GM12865 (cell line): Measurements from ENCODE around the gene ZFYVE28.

ENCODE experiments used
- DNase-seq: peaks from one replicate; pipeline ENCODE4 v3.0.0; 2010; ENCODE audit warnings: low read depth
- H3K4me3 ChIP-seq: 2 replicates; pipeline ENCODE4 v1.5.1; 2011; ENCODE audit warnings: mild to moderate bottlenecking, low read depth, low read length, control low read depth
- TF ChIP-seq, protein P1 (sequence below): IDR thresholded peaks from 2 replicates; pipeline ENCODE4 v1.5.1; 2011; ENCODE audit warnings: low read length, control low read depth, low read depth, inconsistent platforms; ENCODE audit not compliant: insufficient read depth; ENCODE audit errors: missing control alignments

Gene ZFYVE28

DNA sequence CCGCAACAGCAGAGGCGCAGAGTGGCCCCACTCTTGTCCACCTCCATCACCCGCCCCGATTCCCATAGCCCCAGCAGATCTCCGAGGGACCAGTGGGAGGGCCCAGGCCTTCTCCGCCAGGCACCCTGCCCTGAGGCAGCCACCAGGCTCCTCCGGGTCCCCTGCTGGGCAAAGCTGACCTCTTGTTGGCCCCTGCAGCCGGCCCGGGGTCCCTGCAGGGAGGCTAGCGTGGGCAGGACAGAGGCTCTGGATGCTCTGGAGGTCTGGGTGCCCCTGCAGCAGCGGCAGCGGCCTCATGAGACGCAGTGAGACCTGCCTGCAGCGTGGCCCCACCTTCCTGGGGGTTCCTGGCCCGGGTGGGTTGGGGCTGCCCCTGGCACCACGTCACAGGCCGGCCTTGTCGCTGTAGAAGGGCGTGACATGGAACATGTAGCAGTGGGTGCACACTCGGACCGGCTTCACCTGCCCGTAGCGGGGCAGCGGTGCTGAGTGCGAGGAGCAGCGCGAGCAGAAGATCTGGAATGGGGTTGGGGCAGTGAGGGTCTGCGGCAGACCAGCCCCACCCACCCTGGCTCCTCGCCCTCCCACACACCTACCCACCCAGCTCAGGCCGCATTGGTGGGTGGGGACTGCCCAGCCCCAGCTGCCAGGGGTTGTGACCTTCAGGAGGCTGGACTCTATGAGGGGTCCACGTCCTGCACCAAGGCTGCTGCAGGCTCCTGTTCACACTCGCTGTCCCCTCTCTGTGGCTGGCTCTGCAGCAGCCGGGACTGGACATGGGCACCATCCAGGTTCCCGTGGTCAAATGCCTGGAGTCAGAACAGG, 147.9 kb downstream of the ZFYVE28 start:
- no peak overlapping the region for H3K4me3 ChIP-seq
- TF ChIP-seq, protein P1, sequence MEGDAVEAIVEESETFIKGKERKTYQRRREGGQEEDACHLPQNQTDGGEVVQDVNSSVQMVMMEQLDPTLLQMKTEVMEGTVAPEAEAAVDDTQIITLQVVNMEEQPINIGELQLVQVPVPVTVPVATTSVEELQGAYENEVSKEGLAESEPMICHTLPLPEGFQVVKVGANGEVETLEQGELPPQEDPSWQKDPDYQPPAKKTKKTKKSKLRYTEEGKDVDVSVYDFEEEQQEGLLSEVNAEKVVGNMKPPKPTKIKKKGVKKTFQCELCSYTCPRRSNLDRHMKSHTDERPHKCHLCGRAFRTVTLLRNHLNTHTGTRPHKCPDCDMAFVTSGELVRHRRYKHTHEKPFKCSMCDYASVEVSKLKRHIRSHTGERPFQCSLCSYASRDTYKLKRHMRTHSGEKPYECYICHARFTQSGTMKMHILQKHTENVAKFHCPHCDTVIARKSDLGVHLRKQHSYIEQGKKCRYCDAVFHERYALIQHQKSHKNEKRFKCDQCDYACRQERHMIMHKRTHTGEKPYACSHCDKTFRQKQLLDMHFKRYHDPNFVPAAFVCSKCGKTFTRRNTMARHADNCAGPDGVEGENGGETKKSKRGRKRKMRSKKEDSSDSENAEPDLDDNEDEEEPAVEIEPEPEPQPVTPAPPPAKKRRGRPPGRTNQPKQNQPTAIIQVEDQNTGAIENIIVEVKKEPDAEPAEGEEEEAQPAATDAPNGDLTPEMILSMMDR, result no peak
- no peak for DNase-seq

DNA sequence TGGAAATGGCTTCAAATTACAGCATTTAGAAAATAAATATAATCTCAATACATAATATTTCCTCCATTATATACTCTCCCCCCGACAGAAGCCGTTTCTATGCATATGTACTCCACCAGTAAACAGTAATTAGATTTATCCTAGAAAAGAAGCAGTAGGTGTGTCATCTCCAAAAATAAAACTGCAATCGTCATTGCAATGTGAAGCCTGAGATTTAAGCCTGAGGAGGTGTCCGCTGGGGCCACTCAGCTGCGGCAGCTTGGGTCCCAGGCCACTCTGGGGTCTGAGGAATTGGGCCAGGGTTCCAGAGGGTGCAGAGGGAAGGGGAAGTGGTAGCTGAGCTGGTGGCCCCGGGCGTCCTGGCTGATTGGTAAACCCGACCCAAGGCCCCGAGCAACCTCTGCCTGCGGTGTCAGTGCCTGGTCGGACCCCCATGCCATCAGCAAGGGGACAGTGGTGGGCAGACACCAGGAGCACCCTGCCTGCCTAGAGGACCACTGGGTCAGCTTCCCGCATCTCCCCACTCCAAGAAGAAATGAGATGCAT, 148.8 kb downstream of the ZFYVE28 start:
- H3K4me3 ChIP-seq, result no peak overlapping the region
- TF ChIP-seq, protein P1, result no peak
- no peak for DNase-seq

DNA sequence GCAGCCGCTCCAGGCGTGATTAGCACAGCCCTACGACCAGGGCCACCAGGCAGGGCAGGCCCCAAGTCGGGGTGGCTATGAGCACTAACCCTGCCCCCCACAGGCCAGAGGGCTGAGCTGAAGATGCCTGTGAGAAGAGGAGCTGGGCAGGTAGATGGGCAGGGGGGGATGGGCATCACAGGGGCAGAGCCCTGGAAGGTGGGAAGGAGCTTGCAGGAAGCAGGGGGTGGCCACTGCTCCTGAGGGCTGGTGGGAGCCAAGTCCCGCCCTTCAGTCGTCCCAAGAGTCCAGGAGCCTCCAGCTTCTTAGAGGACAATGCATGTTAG, 149.3 kb downstream of the ZFYVE28 start:
- DNase-seq, result no peak
- H3K4me3 ChIP-seq, result no peak overlapping the region
- TF ChIP-seq, protein P1, result no peak

DNA sequence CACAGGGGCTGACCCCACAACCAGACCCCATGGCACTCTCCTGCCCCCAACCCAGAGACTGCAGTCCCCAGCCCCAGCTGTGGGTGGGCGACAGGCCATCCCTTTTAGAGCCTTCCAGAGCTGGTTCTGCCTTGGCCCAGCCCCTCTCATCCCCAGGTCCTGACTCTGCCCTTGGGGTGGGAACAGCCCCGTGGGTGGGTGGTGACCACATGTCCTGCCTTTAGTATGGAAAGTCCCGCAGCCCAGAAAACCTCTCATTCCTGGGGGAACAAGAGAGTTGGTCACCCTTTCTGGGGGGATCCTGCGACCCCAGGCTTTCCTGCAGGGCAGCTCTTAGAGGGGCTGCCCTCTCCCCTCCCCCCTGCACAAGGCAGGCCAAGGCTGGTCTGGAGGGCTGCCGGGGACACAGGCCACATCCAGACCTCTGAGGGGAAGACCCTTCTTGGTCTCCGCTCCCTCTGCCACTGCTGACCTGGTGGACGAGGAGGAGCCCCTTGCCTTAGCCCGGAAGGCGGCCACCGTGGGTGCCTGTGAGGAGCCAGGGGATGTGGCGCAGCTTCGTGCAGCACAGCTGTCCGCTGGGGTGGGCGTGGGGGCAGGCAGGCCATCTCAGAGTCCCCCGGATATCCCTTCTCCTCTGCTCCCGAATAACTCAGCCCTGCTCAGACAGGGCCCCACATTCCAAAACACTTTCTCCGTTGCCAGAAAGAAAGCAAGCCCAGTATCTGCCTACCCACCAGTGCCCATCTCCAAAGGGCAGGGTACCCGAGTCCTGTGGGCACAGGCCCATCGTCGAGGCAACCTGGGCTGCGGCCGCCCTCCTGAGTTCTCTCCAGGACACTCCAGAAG, 149.9 kb downstream of the ZFYVE28 start:
- no peak overlapping the region for H3K4me3 ChIP-seq
- no peak for DNase-seq
- TF ChIP-seq, protein P1, result no peak

DNA sequence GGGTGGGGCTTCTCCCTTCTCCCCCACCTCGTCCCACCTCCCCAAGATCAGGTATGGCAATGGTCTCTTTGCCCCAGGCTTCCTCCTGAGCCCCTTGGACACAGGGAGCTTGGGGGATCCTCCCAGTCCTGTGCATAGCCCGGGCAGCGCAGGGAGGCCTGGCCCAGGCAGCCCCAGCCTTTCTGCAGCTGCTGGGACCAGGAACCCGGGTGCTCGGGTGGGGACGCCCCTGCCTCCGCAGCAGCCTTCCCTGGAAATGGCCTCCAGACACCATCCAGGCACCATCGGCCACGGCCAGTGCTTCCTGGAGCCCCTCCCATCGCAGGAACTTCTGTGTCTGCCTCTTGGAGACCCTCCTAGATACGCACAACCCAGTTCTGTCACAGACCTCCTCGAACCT, 150.6 kb downstream of the ZFYVE28 start:
- no peak overlapping the region for H3K4me3 ChIP-seq

DNA sequence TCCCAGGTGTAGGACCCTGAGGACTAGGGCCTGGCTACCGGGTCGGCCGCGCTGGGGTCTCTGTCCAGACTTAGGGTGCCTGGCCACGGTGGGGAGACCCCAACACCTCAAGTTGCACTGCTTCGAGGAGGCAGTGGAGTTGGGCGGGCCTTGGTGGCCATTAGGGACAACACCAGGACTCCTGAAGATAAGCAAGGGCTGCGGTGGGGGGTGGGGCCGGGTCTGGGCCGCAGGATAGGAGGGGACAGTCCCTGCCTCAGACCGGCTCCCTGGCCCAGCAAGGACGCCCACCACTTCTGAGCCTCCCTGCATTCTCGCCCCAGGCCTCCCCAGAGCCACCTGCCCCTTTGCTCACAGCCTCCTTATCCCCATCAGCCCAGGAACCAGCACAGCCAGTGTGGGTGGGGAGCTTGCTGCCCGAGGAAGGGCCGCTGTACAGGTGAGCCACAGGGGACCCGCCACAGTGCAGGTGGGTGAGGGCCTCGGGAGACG, 151.1 kb downstream of the ZFYVE28 start:
- no peak overlapping the region for H3K4me3 ChIP-seq
- TF ChIP-seq, protein P1, result no peak
- no peak for DNase-seq

More for the DNA sequence above, 150.6 kb downstream of the ZFYVE28 start:
- DNase-seq, result no peak
- TF ChIP-seq, protein P1, result no peak
